Measurements from ENCODE around the gene WFIKKN1.
"Not testable (repeated sequence)": the region's sequence is repeated elsewhere in the genome, so short reads cannot be mapped to it uniquely, and the experiment has no call there.

The WFIKKN1 gene

DNA sequence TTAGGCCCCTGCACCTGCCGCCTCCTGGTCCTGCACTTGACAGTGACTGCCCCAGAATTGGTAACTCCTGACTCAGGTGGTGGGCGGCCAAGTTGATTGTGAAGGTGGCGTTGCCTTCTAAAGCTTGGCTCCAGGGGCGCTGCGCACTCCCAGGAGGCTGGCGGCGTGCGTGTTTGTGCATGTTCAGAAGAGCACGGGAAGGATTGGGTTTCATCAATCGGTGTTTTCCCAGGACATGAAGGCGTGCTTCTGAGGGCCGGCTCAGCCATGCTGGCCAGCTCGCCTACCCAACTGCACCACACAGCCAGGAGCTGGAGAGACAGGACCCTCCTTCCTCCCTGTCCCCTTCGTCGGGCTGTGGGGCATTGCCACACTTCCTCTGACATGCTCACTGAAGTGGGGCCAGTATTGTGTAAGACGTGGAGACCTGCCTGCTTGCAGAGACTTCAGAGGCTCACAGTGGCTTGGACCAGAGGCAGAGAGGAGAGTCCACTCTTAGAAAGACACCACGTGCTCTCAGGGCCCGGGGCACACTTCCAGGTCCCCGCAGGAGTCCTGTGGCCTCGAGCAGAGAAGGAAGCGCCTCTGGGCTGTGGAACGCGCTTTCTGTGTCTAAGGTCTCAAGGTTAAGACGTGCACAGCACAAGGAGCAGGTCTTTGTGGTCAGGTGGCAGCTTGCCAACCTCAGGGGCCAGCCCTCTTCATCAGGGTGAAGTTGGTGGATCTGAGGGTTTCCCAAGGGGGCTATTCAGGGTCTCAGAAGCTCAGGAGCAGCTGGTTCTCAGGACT is 38.1 kb upstream of the WFIKKN1 start:
- intact Hi-C loops (cut with DNase I), result no loop called here
- DNase-seq, result peak; percentile 60 to 95 (median 81)

GRCh38 chr16:593406-593805 is 37.4 kb upstream of the WFIKKN1 start:
- DNase-seq, result no peak
- intact Hi-C loops (cut with DNase I), result no loop called here

DNA sequence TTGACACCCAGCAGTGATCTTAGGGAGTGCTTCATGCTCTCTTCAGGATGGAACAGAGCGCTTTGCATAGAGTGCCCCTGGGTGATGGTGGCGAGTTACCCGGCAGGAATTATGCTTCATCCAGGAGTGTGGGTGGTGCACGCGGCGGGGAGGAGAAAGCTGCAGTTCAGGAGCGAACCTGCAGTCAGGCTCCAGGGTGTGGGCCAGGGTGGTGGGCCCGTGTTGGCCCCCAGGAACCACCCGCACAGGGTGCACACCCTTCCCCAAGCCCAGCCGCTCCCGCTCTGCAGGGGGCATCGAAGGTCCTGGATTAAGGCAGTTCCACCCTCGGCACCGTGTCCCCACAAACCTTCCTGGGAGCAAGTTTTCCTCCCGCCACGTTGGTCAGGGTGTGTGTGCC is 37.0 kb upstream of the WFIKKN1 start:
- peak in 13 of 42 donors; percentile 33 to 71 (median 54) for DNase-seq
- intact Hi-C loops (cut with DNase I), result no loop called here

DNA sequence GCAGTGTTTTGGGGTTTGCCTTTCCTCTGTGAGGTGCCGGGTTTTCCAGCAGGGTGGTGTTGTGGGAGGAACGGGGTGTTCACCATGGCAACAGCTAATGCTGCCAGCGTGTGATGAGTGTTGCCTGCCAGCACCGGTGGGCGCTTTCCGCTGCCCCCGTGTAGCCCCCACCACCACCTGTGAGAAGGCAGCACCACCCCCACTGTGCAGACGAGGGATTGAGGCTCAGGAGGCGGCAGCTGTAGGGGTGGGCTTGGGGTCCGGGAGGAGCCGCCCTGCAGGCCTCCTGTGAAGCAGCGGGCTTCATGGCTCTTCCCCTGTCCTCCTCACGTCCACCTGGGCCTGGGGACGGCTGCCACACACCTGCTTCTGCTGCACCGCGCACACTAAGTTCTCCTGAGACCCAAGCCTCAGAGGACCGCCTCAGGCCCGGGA is 35.7 kb upstream of the WFIKKN1 start:
- DNase-seq, result peak in 35 of 42 donors; percentile 34 to 86 (median 61)
- intact Hi-C loops (cut with DNase I), result no loop called here

DNA sequence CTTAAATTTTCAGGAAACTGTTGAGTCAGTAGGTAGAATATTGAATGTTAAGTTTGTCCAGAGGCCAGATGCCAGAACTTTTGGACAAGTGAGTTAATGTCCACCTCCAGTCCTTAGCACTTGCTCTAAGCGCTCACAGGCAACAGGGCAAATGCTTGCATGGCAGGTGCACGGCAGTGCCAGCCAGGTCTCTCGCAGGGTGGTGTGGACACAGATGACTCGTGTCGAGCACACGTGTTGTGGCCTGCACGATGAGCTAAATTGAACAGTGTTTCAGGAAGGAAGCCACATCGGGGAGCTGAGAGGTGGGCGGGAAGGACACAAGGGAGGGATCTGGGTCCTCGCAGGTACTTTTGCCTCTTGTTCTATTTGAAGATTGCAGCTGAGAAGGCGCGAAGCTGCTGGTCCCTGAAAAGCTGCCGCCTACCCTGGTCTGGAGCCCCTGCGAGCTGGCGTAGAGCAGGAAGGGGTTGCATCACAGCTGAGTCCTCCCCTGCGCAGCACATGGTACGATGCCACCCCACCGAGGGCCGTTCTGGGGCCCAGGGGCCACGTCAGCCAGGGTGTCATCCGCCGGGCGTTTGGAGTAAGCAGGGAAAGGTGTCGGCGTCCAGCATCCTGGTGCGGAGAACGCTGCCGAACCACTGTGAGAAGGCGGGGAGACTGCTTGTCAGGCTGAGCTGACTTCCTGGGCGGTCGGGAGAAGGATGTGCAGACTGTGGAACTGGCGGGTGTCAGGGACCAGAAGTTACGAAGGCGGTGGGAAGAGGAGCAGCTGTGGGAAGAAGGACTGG is 34.6 kb upstream of the WFIKKN1 start:
- DNase-seq, result peak in 7 of 42 donors; percentile 28 to 69 (median 46)
- intact Hi-C loops (cut with DNase I), result no loop called here

GRCh38 chr16:596736-597060 is 34.1 kb upstream of the WFIKKN1 start:
- no peak for DNase-seq
- intact Hi-C loops (cut with DNase I), result no loop called here

- DNase-seq; intact Hi-C loops (cut with DNase I): not testable (repeated sequence)
Measured at GRCh38 chr16:597655-598054, 33.1 kb upstream of the WFIKKN1 start.

- peak in 5 of 42 donors; percentile 28 to 76 (median 62) for DNase-seq
- intact Hi-C loops (cut with DNase I), result no loop called here
Measured at GRCh38 chr16:598823-599739, 31.7 kb upstream of the WFIKKN1 start.

DNA sequence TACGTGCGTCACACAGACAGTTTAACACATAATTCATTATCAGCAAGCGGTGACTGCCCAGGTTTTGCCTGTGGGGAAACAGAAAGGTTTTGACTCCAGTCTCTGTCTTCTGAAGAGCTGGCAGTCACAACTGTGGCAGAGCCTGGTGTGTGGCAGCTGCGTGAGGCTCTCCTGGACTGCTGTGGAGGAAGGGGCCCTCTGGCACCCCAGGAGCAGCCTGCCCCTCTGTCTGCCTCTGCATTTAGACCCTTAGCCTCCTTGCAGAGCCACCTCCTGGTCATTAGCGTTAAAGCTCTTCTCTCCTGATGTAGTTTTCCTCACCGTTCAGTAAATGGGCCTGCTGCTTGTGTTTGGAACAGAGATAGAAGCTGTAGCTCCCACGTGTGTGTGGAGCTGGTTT is 30.0 kb upstream of the WFIKKN1 start:
- intact Hi-C loops (cut with DNase I), result no loop called here
- DNase-seq, result peak in 1 of 42 donors; percentile 58

DNA sequence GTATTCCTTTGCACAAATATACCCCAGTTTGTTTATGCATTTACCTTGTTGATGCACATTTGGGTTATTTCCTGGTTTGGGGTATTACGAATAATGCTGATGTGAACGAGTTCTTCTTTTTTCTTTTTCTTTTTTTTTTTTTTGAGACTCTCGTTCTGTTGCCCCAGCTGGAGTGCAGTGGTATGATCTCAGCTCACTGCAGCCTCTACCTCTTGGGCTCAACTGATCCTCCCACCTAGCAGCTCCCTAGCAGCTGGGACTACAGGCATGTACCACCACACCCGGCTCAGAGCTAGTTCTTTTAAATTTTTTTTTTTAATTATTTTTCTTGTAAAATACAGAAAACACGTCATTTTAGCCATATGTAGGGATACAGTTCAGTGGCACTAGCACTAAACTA is 26.9 kb upstream of the WFIKKN1 start:
- DNase-seq, result peak in 1 of 42 donors; percentile 23
- intact Hi-C loops (cut with DNase I), result no loop called here

- no peak for DNase-seq
- intact Hi-C loops (cut with DNase I), result no loop called here
Measured at GRCh38 chr16:606656-607307, 24.0 kb upstream of the WFIKKN1 start.

DNA sequence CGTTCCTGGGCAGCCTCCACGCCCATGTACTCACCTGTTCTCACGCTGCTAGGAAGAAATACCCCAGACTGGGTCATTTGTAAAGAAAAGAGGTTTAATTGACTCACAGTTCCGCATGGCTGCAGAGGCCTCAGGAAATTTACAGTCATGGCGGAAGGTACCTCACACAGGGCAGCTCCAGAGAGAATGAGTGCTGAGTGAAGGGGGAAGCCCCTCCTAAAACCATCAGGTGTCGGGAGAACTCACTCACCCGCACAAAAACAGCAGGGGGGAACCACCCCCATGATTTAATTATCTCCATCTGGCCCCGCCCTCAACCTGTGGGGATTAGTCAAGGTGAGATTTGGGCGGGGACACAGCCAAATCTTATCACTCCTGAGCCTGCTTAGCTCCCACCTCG is 22.8 kb upstream of the WFIKKN1 start:
- peak in 1 of 42 donors; percentile 17 for DNase-seq
- intact Hi-C loops (cut with DNase I), result no loop called here

DNA sequence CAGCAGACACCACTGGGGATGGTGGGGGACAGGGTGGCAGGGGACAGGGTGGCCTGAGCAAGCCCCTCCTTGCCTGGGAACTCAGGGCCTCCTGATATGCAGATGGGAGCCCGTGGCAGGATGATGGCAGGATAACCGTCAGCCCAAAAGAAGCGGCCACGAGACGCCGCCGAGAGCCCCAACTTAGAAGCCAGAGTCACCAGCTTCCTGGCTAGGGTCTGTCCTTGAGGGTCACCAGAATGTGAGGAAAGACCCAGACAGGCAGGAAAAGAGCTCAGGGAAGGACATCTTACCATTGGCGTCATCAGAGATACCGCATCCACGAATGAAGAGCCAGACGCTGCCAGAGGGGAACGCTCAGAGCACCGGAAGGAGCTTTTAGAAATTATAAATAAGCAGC is 21.5 kb upstream of the WFIKKN1 start:
- intact Hi-C loops (cut with DNase I), result no loop called here
- no peak for DNase-seq

GRCh38 chr16:609984-610383 is 20.8 kb upstream of the WFIKKN1 start:
- intact Hi-C loops (cut with DNase I), result no loop called here
- DNase-seq, result peak in 1 of 42 donors; percentile 13

DNA sequence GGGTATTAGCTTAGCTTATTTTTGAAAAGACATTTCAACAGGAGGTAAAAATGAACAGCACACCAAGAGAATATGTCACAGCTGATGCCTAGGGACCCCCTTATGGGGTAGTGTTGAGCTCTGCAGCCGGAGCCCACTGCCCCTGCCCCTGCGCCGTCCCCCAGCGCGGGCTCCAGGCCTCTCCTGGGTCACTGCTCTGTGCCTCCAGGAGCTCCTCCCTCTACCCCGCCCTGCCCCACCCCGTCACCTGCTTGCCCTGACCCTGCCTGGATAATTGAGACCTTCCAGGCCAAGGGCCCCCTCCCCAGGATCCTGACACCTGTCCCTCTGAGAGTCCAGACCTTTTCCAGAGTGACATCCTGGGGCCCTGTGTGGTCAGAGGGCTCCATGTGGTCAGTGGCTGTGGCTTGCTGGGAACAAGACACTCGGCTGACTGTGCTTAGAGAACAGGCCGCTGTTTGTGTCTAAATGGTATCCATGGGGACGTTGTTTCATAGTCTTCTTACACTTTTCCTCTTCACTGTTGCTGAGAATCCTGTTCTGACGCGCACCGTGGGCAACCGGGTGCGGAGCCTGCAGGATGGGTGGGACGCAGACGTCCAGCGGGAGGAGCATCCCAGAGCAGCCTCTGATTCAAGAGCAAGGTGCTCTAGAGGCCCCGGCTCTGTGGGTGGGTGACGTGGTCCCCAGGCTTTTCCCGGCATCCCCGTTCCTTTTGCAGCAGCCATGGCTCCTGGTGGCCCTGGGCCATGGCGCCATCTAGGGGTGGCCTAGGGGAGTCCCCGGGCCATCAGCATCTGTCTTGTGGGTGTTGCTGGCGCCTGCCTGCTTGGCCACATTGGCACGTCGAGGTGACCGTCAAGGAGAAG is 20.0 kb upstream of the WFIKKN1 start:
- peak; percentile 65 to 90 (median 81) for DNase-seq
- intact Hi-C loops (cut with DNase I), result no loop called here

GRCh38 chr16:615122-615521 is 15.7 kb upstream of the WFIKKN1 start:
- DNase-seq, result no peak
- intact Hi-C loops (cut with DNase I), result no loop called here

GRCh38 chr16:616733-617586 is 13.8 kb upstream of the WFIKKN1 start:
- intact Hi-C loops (cut with DNase I), result no loop called here
- DNase-seq, result no peak
